ENCODE results near the gene ZNF641.

The ZNF641 gene

GRCh38 chr12:48350249-48351021 is at the start of gene ZNF641:
ZNF641 (minus strand) TSS chr12:48350919; CDS start chr12:48348090, 2,829 bp downstream.
- peak; percentile 88 for DNase-seq

GRCh38 chr12:48390026-48390425 is 39.3 kb upstream of the ZNF641 start:
- DNase-seq = no peak

GRCh38 chr12:48389409-48389808 is 38.7 kb upstream of the ZNF641 start:
- DNase-seq = no peak

GRCh38 chr12:48388938-48389337 is 38.2 kb upstream of the ZNF641 start:
- DNase-seq = no peak

GRCh38 chr12:48388460-48388859 is 37.7 kb upstream of the ZNF641 start:
- DNase-seq = no peak

- no peak for DNase-seq
Observed at GRCh38 chr12:48380596-48380995, 29.9 kb upstream of the ZNF641 start.

GRCh38 chr12:48379794-48380193 is 29.1 kb upstream of the ZNF641 start:
- DNase-seq = no peak

GRCh38 chr12:48377646-48378045 is 26.9 kb upstream of the ZNF641 start:
- no peak for DNase-seq

- DNase-seq = no peak
Observed at GRCh38 chr12:48374164-48374563, 23.4 kb upstream of the ZNF641 start.

GRCh38 chr12:48366131-48366530 is 15.4 kb upstream of the ZNF641 start:
- no peak for DNase-seq

GRCh38 chr12:48361664-48362339 is 11.1 kb upstream of the ZNF641 start:
- DNase-seq = no peak

- no peak for DNase-seq
Observed at GRCh38 chr12:48358937-48359513, 8.3 kb upstream of the ZNF641 start.

- DNase-seq = no peak
Observed at GRCh38 chr12:48356041-48356768, 5.5 kb upstream of the ZNF641 start.

- no peak for DNase-seq
Observed at GRCh38 chr12:48352157-48352760, 1.5 kb upstream of the ZNF641 start.

GRCh38 chr12:48351022-48351708 is 446 bp upstream of the ZNF641 start:
- DNase-seq = no peak

GRCh38 chr12:48349471-48349870 is 1.2 kb downstream of the ZNF641 start:
- no peak for DNase-seq

- no peak for DNase-seq
Observed at GRCh38 chr12:48342980-48343379, 7.7 kb downstream of the ZNF641 start.

GRCh38 chr12:48340943-48341342 is 9.8 kb downstream of the ZNF641 start:
- no peak for DNase-seq

- DNase-seq = no peak
Observed at GRCh38 chr12:48339442-48340117, 11.1 kb downstream of the ZNF641 start.

GRCh38 chr12:48336564-48336963 is 14.2 kb downstream of the ZNF641 start:
- DNase-seq = no peak

GRCh38 chr12:48336061-48336460 is 14.7 kb downstream of the ZNF641 start:
- DNase-seq = no peak

- no peak for DNase-seq
Observed at GRCh38 chr12:48334808-48335207, 15.9 kb downstream of the ZNF641 start.

Data from CD4-positive, alpha-beta T cell treated with Interleukin-21 for 1 hour (primary cell).